IMR-90 (cell line): ENCODE results near the gene SV2B. TPM values are rescaled to one million over a fixed set of nuclear protein-coding genes. Genes with fewer than 3 reads are reported as not detected.

ENCODE experiments used
- ATAC-seq: fragments of 200-7000 bp; cut with Tn5 transposase; 2 replicates; pipeline ENCODE4 v1.9.1; 2020; ENCODE audit warnings: low read depth, mild to moderate bottlenecking, moderate library complexity
- BruUV-seq: library from RNA; stranded (reverse); fragments of 400-500 nt; replicated peaks from 2 replicates; lab custom pipeline; 2021; lab: Mats Ljungman, UMichigan
- CTCF ChIA-PET: fragments of 300-600 bp; formaldehyde crosslinking; extraction: SDS; loops from one replicate; lab custom pipeline; 2021; ENCODE audit warnings: antibody characterized with exemption; lab: Yijun Ruan, JAX
- POLR2A ChIA-PET: fragments of 300-600 bp; sonication (Branson Sonifier 250); formaldehyde crosslinking; loops from one replicate; lab custom pipeline; 2022; ENCODE audit warnings: antibody characterized with exemption; ENCODE audit not compliant: unreplicated experiment; lab: Charles Lee
- DNase-seq: peaks from one replicate; pipeline ENCODE4 v3.0.0; 2013
- H2AFZ ChIP-seq: replicated peaks from 2 replicates; pipeline ENCODE3; 2013; ENCODE audit warnings: low read length, mild to moderate bottlenecking; ENCODE audit not compliant: poor library complexity
- H2AK5ac ChIP-seq: 2 replicates; pipeline ENCODE4 v1.6.1; 2013; ENCODE audit warnings: low read depth, low read length, inconsistent platforms
- H2AK9ac ChIP-seq: replicated peaks from 2 replicates; pipeline ENCODE3; 2013; ENCODE audit warnings: mild to moderate bottlenecking, low read depth, low read length, moderate library complexity; ENCODE audit not compliant: poor library complexity
- H2BK120ac ChIP-seq: 2 replicates; pipeline ENCODE4 v1.6.1; 2013; ENCODE audit warnings: low read depth, low read length, inconsistent platforms
- H2BK15ac ChIP-seq: 3 replicates; pipeline ENCODE4 v1.6.1; 2013; ENCODE audit warnings: low read depth, low read length, inconsistent platforms
- H2BK20ac ChIP-seq: 2 replicates; pipeline ENCODE4 v1.6.1; 2013; ENCODE audit warnings: low read depth, mild to moderate bottlenecking, inconsistent platforms, low read length, moderate library complexity
- H2BK5ac ChIP-seq: 2 replicates; pipeline ENCODE4 v1.6.1; 2013; ENCODE audit warnings: mild to moderate bottlenecking, low read depth, low read length, inconsistent platforms; ENCODE audit not compliant: poor library complexity, severe bottlenecking
- H3K14ac ChIP-seq: replicated peaks from 2 replicates; pipeline ENCODE4 v1.6.1; 2013; ENCODE audit warnings: low read depth, low read length, inconsistent platforms
- H3K18ac ChIP-seq: 2 replicates; pipeline ENCODE4 v1.6.1; 2013; ENCODE audit warnings: low read depth, low read length, control low read depth
- H3K23ac ChIP-seq: 2 replicates; pipeline ENCODE4 v1.6.1; 2013; ENCODE audit warnings: low read depth, low read length, inconsistent platforms
- H3K27ac ChIP-seq: 2 replicates; pipeline ENCODE4 v1.5.1; 2013; ENCODE audit warnings: mild to moderate bottlenecking, control low read depth, low read length; ENCODE audit not compliant: insufficient read depth
- H3K27me3 ChIP-seq: 2 replicates; pipeline ENCODE4 v1.6.1; 2013; ENCODE audit warnings: low read length; ENCODE audit not compliant: control insufficient read depth, insufficient read depth
- H3K36me3 ChIP-seq: 2 replicates; pipeline ENCODE4 v1.6.1; 2013; ENCODE audit warnings: low read length, mixed read lengths; ENCODE audit not compliant: control insufficient read depth, insufficient read depth
- H3K4ac ChIP-seq: 2 replicates; pipeline ENCODE4 v1.6.1; 2013; ENCODE audit warnings: low read depth, low read length, inconsistent platforms
- H3K4me1 ChIP-seq: 2 replicates; pipeline ENCODE4 v1.6.1; 2013; ENCODE audit warnings: low read length, mixed read lengths; ENCODE audit not compliant: control insufficient read depth, insufficient read depth
- H3K4me2 ChIP-seq: 2 replicates; pipeline ENCODE4 v1.6.1; 2013; ENCODE audit warnings: low read depth, mild to moderate bottlenecking, control low read depth, low read length, moderate library complexity
- H3K4me3 ChIP-seq: 2 replicates; pipeline ENCODE4 v1.5.1; 2013; ENCODE audit warnings: low read depth, mild to moderate bottlenecking, control low read depth, low read length, moderate library complexity; ENCODE audit not compliant: insufficient read depth
- H3K56ac ChIP-seq: 2 replicates; pipeline ENCODE4 v1.6.1; 2013; ENCODE audit warnings: low read length, inconsistent platforms; ENCODE audit not compliant: insufficient read depth; ENCODE audit errors: extremely low read depth
- H3K79me1 ChIP-seq, 2 experiments: 2 replicates each; pipeline ENCODE4 v1.6.1; 2013; ENCODE audit warnings: low read length in 2 of 2, inconsistent platforms in 1 of 2, low read depth in 1 of 2
- H3K9ac ChIP-seq: 2 replicates; pipeline ENCODE4 v1.6.1; 2013; ENCODE audit warnings: low read depth, low read length, control low read depth
- H3K9me1 ChIP-seq: 2 replicates; pipeline ENCODE4 v1.6.1; 2013; ENCODE audit warnings: low read length, inconsistent platforms; ENCODE audit not compliant: insufficient read depth
- H3K9me3 ChIP-seq: 2 replicates; pipeline ENCODE4 v1.6.1; 2013; ENCODE audit warnings: low read length; ENCODE audit not compliant: control insufficient read depth, insufficient read depth
- H4K20me1 ChIP-seq: 2 replicates; pipeline ENCODE4 v1.6.1; 2013; ENCODE audit warnings: low read length, inconsistent platforms; ENCODE audit not compliant: insufficient read depth
- H4K5ac ChIP-seq: 2 replicates; pipeline ENCODE4 v1.6.1; 2013; ENCODE audit warnings: mild to moderate bottlenecking, low read depth, low read length, control low read depth
- H4K8ac ChIP-seq, 2 experiments: 2 replicates each; pipeline ENCODE4 v1.6.1; 2013; ENCODE audit warnings: low read depth in 2 of 2, low read length in 2 of 2, control low read depth in 1 of 2, inconsistent platforms in 1 of 2
- H4K91ac ChIP-seq: 2 replicates; pipeline ENCODE4 v1.6.1; 2013; ENCODE audit warnings: low read depth, low read length, inconsistent platforms; ENCODE audit not compliant: insufficient read depth
- BHLHE40 ChIP-seq: fragments of 150-350 bp; IDR thresholded peaks from 2 replicates; pipeline ENCODE4 v1.6.1; 2016; ENCODE audit warnings: mild to moderate bottlenecking, low read depth, low read length
- CEBPB ChIP-seq: IDR thresholded peaks from 2 replicates; pipeline ENCODE4 v1.6.1; 2012; ENCODE audit warnings: low read depth, low read length, improper control_type of control experiment
- CHD1 ChIP-seq: IDR thresholded peaks from 2 replicates; pipeline ENCODE4 v1.6.1; 2012; ENCODE audit warnings: low read depth, low read length, improper control_type of control experiment
- FOS ChIP-seq: fragments of 150-350 bp; IDR thresholded peaks from 2 replicates; pipeline ENCODE4 v1.6.1; 2016; ENCODE audit warnings: low read depth, low read length
- MAFK ChIP-seq: IDR thresholded peaks from 2 replicates; pipeline ENCODE4 v1.6.1; 2012; ENCODE audit warnings: low read depth, low read length, improper control_type of control experiment
- MAZ ChIP-seq: IDR thresholded peaks from 2 replicates; pipeline ENCODE4 v1.6.1; 2012; ENCODE audit warnings: low read depth, mild to moderate bottlenecking, low read length, improper control_type of control experiment, moderate library complexity, borderline replicate concordance
- MXI1 ChIP-seq: IDR thresholded peaks from 2 replicates; pipeline ENCODE4 v1.6.1; 2012; ENCODE audit warnings: low read depth, mild to moderate bottlenecking, low read length, moderate library complexity, borderline replicate concordance
- NFE2L2 ChIP-seq: fragments of 150-350 bp; IDR thresholded peaks from 2 replicates; pipeline ENCODE4 v1.6.1; 2016; ENCODE audit warnings: low read depth, mild to moderate bottlenecking, low read length
- POLR2A ChIP-seq: IDR thresholded peaks from 2 replicates; pipeline ENCODE4 v1.6.1; 2012; ENCODE audit warnings: mild to moderate bottlenecking, low read depth, low read length
- RAD21 ChIP-seq: IDR thresholded peaks from 2 replicates; pipeline ENCODE4 v1.6.1; 2012; ENCODE audit warnings: low read length, improper control_type of control experiment
- RCOR1 ChIP-seq: IDR thresholded peaks from 2 replicates; pipeline ENCODE4 v1.6.1; 2012; ENCODE audit warnings: mild to moderate bottlenecking, low read length, improper control_type of control experiment; ENCODE audit not compliant: insufficient replicate concordance
- RFX5 ChIP-seq: IDR thresholded peaks from 2 replicates; pipeline ENCODE4 v1.8.0; 2012; ENCODE audit warnings: low read depth, mild to moderate bottlenecking, low read length, moderate library complexity
- SMC3 ChIP-seq: fragments of 150-350 bp; IDR thresholded peaks from 2 replicates; pipeline ENCODE4 v1.6.1; 2016; ENCODE audit warnings: low read depth, mild to moderate bottlenecking, antibody characterized with exemption, low read length, moderate library complexity
- WGBS, 2 experiments: methylation state at CpG; one replicate each; pipeline versions ENCODE4 v1.1.5 to v1.1.7; 2013; ENCODE audit warnings: missing lambda C conversion rate in 2 of 2; ENCODE audit not compliant: insufficient read length in 1 of 2; ENCODE audit errors: extremely low coverage in 2 of 2; 5-methylcytosine and 5-hydroxymethylcytosine counted together
- dilution Hi-C: fragments of 300-500 bp; cut with HindIII; formaldehyde crosslinking; loops from one replicate; pipeline ENCODE4 v1.14.3; 2018; ENCODE audit warnings: low sequenced_read_pairs; ENCODE audit not compliant: unreplicated experiment
- in situ Hi-C: fragments of 300-500 bp; cut with MboI; formaldehyde crosslinking; loops from 3 replicates; pipeline ENCODE4 v1.14.3; 2019; ENCODE audit warnings: low sequenced_read_pairs, inconsistent platforms, mixed read lengths
- intact Hi-C: fragments of 100-400 bp; cut with micrococcal nuclease; formaldehyde crosslinking; loops from 2 replicates; pipeline ENCODE4 v1.10.0; 2022
- polyA plus RNA-seq, 3 experiments: library from polyadenylated mRNA; depleted of rRNA; stranded (reverse); fragments of >200 nt; gene quantifications; 2 replicates each; pipeline ENCODE4 v1.2.3, GENCODE V29; 2012; ENCODE audit warnings: low replicate concordance in 1 of 3
- total RNA-seq: library from RNA; depleted of rRNA; stranded (reverse); fragments of >200 nt; gene quantifications from 2 replicates; pipeline ENCODE4 v1.2.3, GENCODE V29; 2012
- TF ChIP-seq, protein P1 (sequence below): fragments of 150-350 bp; IDR thresholded peaks from 2 replicates; pipeline ENCODE4 v1.6.1; 2017; ENCODE audit warnings: mild to moderate bottlenecking, antibody characterized with exemption, low read length, low read depth
- TF ChIP-seq, protein P2 (sequence below): conservative IDR thresholded peaks from 2 replicates; pipeline ENCODE4 v1.5.1; 2012; ENCODE audit warnings: mild to moderate bottlenecking, low read depth, low read length, improper control_type of control experiment
- TF ChIP-seq, protein P3 (sequence below): fragments of 150-350 bp; IDR thresholded peaks from 2 replicates; pipeline ENCODE4 v1.6.1; 2016; ENCODE audit warnings: low read depth, mild to moderate bottlenecking, low read length, moderate library complexity, borderline replicate concordance

SV2B gene
- total and polyA plus RNA-seq, 2 of the 4 experiments (the other 2 are of a cell fraction), result not detected

DNA sequence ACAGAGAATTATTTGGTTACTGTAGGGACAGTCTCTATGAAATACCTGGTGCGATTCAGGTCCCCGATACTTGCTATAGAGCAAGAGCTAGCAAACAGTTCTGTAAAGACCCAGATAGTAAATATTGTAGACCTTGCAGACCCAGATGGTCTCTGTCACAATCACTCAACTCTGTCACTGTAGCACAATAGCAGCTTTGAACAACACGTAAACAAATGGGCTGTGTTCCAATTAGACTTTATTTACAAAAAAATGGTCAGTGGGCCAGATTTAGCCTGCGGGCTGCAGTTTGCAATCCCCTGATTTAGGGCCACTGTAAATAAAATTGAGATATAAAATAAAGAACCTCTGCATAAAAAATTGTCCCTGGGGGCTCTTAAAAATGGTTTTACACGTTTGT is 127.7 kb downstream of the SV2B start:
- Histone ChIP-seq H3K27me3 (no peaks in the 10 kb centered on the region; the same call in none of the 2 replicates), H3K56ac (no peak overlapping the region), H3K36me3 (no peaks in the 10 kb centered on the region), H3K9me3 (no peaks in the 10 kb centered on the region), H3K23ac (no peak overlapping the region), H3K79me1 (no peaks in the 10 kb centered on the region), H4K5ac (no peak overlapping the region), H3K18ac (no peak overlapping the region), H4K91ac (no peak overlapping the region), H3K4ac (no peak overlapping the region), H2AK5ac (no peak overlapping the region), H2BK120ac (no peak overlapping the region), H2AK9ac (no peak overlapping the region), H3K4me2 (no peak overlapping the region), H3K27ac (no peak overlapping the region), H3K9me1 (no peaks in the 10 kb centered on the region), H2BK20ac (no peak overlapping the region), H3K4me3 (no peak overlapping the region), H2BK15ac (no peak overlapping the region), H4K8ac (no peak overlapping the region), H4K20me1 (no peaks in the 10 kb centered on the region), H2BK5ac (no peak overlapping the region), H3K9ac (no peak overlapping the region), H3K4me1 (no peaks in the 10 kb centered on the region), H2AFZ (no peak overlapping the region), H3K14ac (no peak overlapping the region)
- intact Hi-C loops (no loop called here), in situ Hi-C loops (no loop called here), dilution Hi-C loops (no loop called here)
- TF ChIP-seq NFE2L2 (no peak), BHLHE40 (no peak), POLR2A (no peak), CEBPB (no peak), FOS (no peak), RCOR1 (no peak), RFX5 (no peak), MAZ (no peak), MXI1 (no peak), SMC3 (no peak), CHD1 (no peak), RAD21 (no peak), MAFK (no peak)
- TF ChIP-seq, protein P1, sequence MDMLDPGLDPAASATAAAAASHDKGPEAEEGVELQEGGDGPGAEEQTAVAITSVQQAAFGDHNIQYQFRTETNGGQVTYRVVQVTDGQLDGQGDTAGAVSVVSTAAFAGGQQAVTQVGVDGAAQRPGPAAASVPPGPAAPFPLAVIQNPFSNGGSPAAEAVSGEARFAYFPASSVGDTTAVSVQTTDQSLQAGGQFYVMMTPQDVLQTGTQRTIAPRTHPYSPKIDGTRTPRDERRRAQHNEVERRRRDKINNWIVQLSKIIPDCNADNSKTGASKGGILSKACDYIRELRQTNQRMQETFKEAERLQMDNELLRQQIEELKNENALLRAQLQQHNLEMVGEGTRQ, result no peak
- TF ChIP-seq, protein P2, sequence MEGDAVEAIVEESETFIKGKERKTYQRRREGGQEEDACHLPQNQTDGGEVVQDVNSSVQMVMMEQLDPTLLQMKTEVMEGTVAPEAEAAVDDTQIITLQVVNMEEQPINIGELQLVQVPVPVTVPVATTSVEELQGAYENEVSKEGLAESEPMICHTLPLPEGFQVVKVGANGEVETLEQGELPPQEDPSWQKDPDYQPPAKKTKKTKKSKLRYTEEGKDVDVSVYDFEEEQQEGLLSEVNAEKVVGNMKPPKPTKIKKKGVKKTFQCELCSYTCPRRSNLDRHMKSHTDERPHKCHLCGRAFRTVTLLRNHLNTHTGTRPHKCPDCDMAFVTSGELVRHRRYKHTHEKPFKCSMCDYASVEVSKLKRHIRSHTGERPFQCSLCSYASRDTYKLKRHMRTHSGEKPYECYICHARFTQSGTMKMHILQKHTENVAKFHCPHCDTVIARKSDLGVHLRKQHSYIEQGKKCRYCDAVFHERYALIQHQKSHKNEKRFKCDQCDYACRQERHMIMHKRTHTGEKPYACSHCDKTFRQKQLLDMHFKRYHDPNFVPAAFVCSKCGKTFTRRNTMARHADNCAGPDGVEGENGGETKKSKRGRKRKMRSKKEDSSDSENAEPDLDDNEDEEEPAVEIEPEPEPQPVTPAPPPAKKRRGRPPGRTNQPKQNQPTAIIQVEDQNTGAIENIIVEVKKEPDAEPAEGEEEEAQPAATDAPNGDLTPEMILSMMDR, result no peak
- TF ChIP-seq, protein P3, sequence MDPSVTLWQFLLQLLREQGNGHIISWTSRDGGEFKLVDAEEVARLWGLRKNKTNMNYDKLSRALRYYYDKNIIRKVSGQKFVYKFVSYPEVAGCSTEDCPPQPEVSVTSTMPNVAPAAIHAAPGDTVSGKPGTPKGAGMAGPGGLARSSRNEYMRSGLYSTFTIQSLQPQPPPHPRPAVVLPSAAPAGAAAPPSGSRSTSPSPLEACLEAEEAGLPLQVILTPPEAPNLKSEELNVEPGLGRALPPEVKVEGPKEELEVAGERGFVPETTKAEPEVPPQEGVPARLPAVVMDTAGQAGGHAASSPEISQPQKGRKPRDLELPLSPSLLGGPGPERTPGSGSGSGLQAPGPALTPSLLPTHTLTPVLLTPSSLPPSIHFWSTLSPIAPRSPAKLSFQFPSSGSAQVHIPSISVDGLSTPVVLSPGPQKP, result no peak
- CTCF ChIA-PET, result no interaction called here
- POLR2A ChIA-PET, result no interaction called here
- no CpG with 5 or more reads among the region's 5 CpGs for WGBS, 2 experiments
- BruUV-seq, result no TSS peak
- no peak for ATAC-seq
- no peak for DNase-seq
